IMR-90 (cell line): ENCODE measurements around the gene PC. TPM values are rescaled to one million over a fixed set of nuclear protein-coding genes. Genes with fewer than 3 reads are reported as not detected.

Experiments used
- ATAC-seq: fragments of 200-7000 bp; cut with Tn5 transposase; 2 replicates; pipeline ENCODE4 v1.9.1; 2020; ENCODE audit warnings: low read depth, mild to moderate bottlenecking, moderate library complexity
- BruUV-seq: library from RNA; stranded (reverse); fragments of 400-500 nt; replicated peaks from 2 replicates; lab custom pipeline; 2021; lab: Mats Ljungman, UMichigan
- CTCF ChIA-PET: fragments of 300-600 bp; formaldehyde crosslinking; extraction: SDS; loops from one replicate; lab custom pipeline; 2021; ENCODE audit warnings: antibody characterized with exemption; lab: Yijun Ruan, JAX
- POLR2A ChIA-PET: fragments of 300-600 bp; sonication (Branson Sonifier 250); formaldehyde crosslinking; loops from one replicate; lab custom pipeline; 2022; ENCODE audit warnings: antibody characterized with exemption; ENCODE audit not compliant: unreplicated experiment; lab: Charles Lee
- DNase-seq: peaks from one replicate; pipeline ENCODE4 v3.0.0; 2013
- H2AFZ ChIP-seq: replicated peaks from 2 replicates; pipeline ENCODE3; 2013; ENCODE audit warnings: low read length, mild to moderate bottlenecking; ENCODE audit not compliant: poor library complexity
- H2AK5ac ChIP-seq: 2 replicates; pipeline ENCODE4 v1.6.1; 2013; ENCODE audit warnings: low read depth, low read length, inconsistent platforms
- H2AK9ac ChIP-seq: replicated peaks from 2 replicates; pipeline ENCODE3; 2013; ENCODE audit warnings: mild to moderate bottlenecking, low read depth, low read length, moderate library complexity; ENCODE audit not compliant: poor library complexity
- H2BK120ac ChIP-seq: 2 replicates; pipeline ENCODE4 v1.6.1; 2013; ENCODE audit warnings: low read depth, low read length, inconsistent platforms
- H2BK15ac ChIP-seq: 3 replicates; pipeline ENCODE4 v1.6.1; 2013; ENCODE audit warnings: low read depth, low read length, inconsistent platforms
- H2BK20ac ChIP-seq: 2 replicates; pipeline ENCODE4 v1.6.1; 2013; ENCODE audit warnings: low read depth, mild to moderate bottlenecking, inconsistent platforms, low read length, moderate library complexity
- H2BK5ac ChIP-seq: 2 replicates; pipeline ENCODE4 v1.6.1; 2013; ENCODE audit warnings: mild to moderate bottlenecking, low read depth, low read length, inconsistent platforms; ENCODE audit not compliant: poor library complexity, severe bottlenecking
- H3K14ac ChIP-seq: replicated peaks from 2 replicates; pipeline ENCODE4 v1.6.1; 2013; ENCODE audit warnings: low read depth, low read length, inconsistent platforms
- H3K18ac ChIP-seq: 2 replicates; pipeline ENCODE4 v1.6.1; 2013; ENCODE audit warnings: low read depth, low read length, control low read depth
- H3K23ac ChIP-seq: 2 replicates; pipeline ENCODE4 v1.6.1; 2013; ENCODE audit warnings: low read depth, low read length, inconsistent platforms
- H3K27ac ChIP-seq: 2 replicates; pipeline ENCODE4 v1.5.1; 2013; ENCODE audit warnings: mild to moderate bottlenecking, control low read depth, low read length; ENCODE audit not compliant: insufficient read depth
- H3K27me3 ChIP-seq: 2 replicates; pipeline ENCODE4 v1.6.1; 2013; ENCODE audit warnings: low read length; ENCODE audit not compliant: control insufficient read depth, insufficient read depth
- H3K36me3 ChIP-seq: 2 replicates; pipeline ENCODE4 v1.6.1; 2013; ENCODE audit warnings: low read length, mixed read lengths; ENCODE audit not compliant: control insufficient read depth, insufficient read depth
- H3K4ac ChIP-seq: 2 replicates; pipeline ENCODE4 v1.6.1; 2013; ENCODE audit warnings: low read depth, low read length, inconsistent platforms
- H3K4me1 ChIP-seq: 2 replicates; pipeline ENCODE4 v1.6.1; 2013; ENCODE audit warnings: low read length, mixed read lengths; ENCODE audit not compliant: control insufficient read depth, insufficient read depth
- H3K4me2 ChIP-seq: 2 replicates; pipeline ENCODE4 v1.6.1; 2013; ENCODE audit warnings: low read depth, mild to moderate bottlenecking, control low read depth, low read length, moderate library complexity
- H3K4me3 ChIP-seq: 2 replicates; pipeline ENCODE4 v1.5.1; 2013; ENCODE audit warnings: low read depth, mild to moderate bottlenecking, control low read depth, low read length, moderate library complexity; ENCODE audit not compliant: insufficient read depth
- H3K56ac ChIP-seq: 2 replicates; pipeline ENCODE4 v1.6.1; 2013; ENCODE audit warnings: low read length, inconsistent platforms; ENCODE audit not compliant: insufficient read depth; ENCODE audit errors: extremely low read depth
- H3K79me1 ChIP-seq, 2 experiments: 2 replicates each; pipeline ENCODE4 v1.6.1; 2013; ENCODE audit warnings: low read length in 2 of 2, inconsistent platforms in 1 of 2, low read depth in 1 of 2
- H3K9ac ChIP-seq: 2 replicates; pipeline ENCODE4 v1.6.1; 2013; ENCODE audit warnings: low read depth, low read length, control low read depth
- H3K9me1 ChIP-seq: 2 replicates; pipeline ENCODE4 v1.6.1; 2013; ENCODE audit warnings: low read length, inconsistent platforms; ENCODE audit not compliant: insufficient read depth
- H3K9me3 ChIP-seq: 2 replicates; pipeline ENCODE4 v1.6.1; 2013; ENCODE audit warnings: low read length; ENCODE audit not compliant: control insufficient read depth, insufficient read depth
- H4K20me1 ChIP-seq: 2 replicates; pipeline ENCODE4 v1.6.1; 2013; ENCODE audit warnings: low read length, inconsistent platforms; ENCODE audit not compliant: insufficient read depth
- H4K5ac ChIP-seq: 2 replicates; pipeline ENCODE4 v1.6.1; 2013; ENCODE audit warnings: mild to moderate bottlenecking, low read depth, low read length, control low read depth
- H4K8ac ChIP-seq, 2 experiments: 2 replicates each; pipeline ENCODE4 v1.6.1; 2013; ENCODE audit warnings: low read depth in 2 of 2, low read length in 2 of 2, control low read depth in 1 of 2, inconsistent platforms in 1 of 2
- H4K91ac ChIP-seq: 2 replicates; pipeline ENCODE4 v1.6.1; 2013; ENCODE audit warnings: low read depth, low read length, inconsistent platforms; ENCODE audit not compliant: insufficient read depth
- CEBPB ChIP-seq: IDR thresholded peaks from 2 replicates; pipeline ENCODE4 v1.6.1; 2012; ENCODE audit warnings: low read depth, low read length, improper control_type of control experiment
- ELK1 ChIP-seq: fragments of 150-350 bp; IDR thresholded peaks from 2 replicates; pipeline ENCODE4 v1.6.1; 2016; ENCODE audit warnings: low read depth, mild to moderate bottlenecking, low read length, moderate library complexity, borderline replicate concordance
- FOS ChIP-seq: fragments of 150-350 bp; IDR thresholded peaks from 2 replicates; pipeline ENCODE4 v1.6.1; 2016; ENCODE audit warnings: low read depth, low read length
- MAFK ChIP-seq: IDR thresholded peaks from 2 replicates; pipeline ENCODE4 v1.6.1; 2012; ENCODE audit warnings: low read depth, low read length, improper control_type of control experiment
- MAZ ChIP-seq: IDR thresholded peaks from 2 replicates; pipeline ENCODE4 v1.6.1; 2012; ENCODE audit warnings: low read depth, mild to moderate bottlenecking, low read length, improper control_type of control experiment, moderate library complexity, borderline replicate concordance
- MXI1 ChIP-seq: IDR thresholded peaks from 2 replicates; pipeline ENCODE4 v1.6.1; 2012; ENCODE audit warnings: low read depth, mild to moderate bottlenecking, low read length, moderate library complexity, borderline replicate concordance
- RAD21 ChIP-seq: IDR thresholded peaks from 2 replicates; pipeline ENCODE4 v1.6.1; 2012; ENCODE audit warnings: low read length, improper control_type of control experiment
- RCOR1 ChIP-seq: IDR thresholded peaks from 2 replicates; pipeline ENCODE4 v1.6.1; 2012; ENCODE audit warnings: mild to moderate bottlenecking, low read length, improper control_type of control experiment; ENCODE audit not compliant: insufficient replicate concordance
- RFX5 ChIP-seq: IDR thresholded peaks from 2 replicates; pipeline ENCODE4 v1.8.0; 2012; ENCODE audit warnings: low read depth, mild to moderate bottlenecking, low read length, moderate library complexity
- SMC3 ChIP-seq: fragments of 150-350 bp; IDR thresholded peaks from 2 replicates; pipeline ENCODE4 v1.6.1; 2016; ENCODE audit warnings: low read depth, mild to moderate bottlenecking, antibody characterized with exemption, low read length, moderate library complexity
- USF2 ChIP-seq: fragments of 150-350 bp; IDR thresholded peaks from 2 replicates; pipeline ENCODE4 v1.6.1; 2017; ENCODE audit warnings: mild to moderate bottlenecking, antibody characterized with exemption, low read length, low read depth
- WGBS, 2 experiments: methylation state at CpG; one replicate each; pipeline versions ENCODE4 v1.1.5 to v1.1.7; 2013; ENCODE audit warnings: missing lambda C conversion rate in 2 of 2; ENCODE audit not compliant: insufficient read length in 1 of 2; ENCODE audit errors: extremely low coverage in 2 of 2; 5-methylcytosine and 5-hydroxymethylcytosine counted together
- dilution Hi-C: fragments of 300-500 bp; cut with HindIII; formaldehyde crosslinking; loops from one replicate; pipeline ENCODE4 v1.14.3; 2018; ENCODE audit warnings: low sequenced_read_pairs; ENCODE audit not compliant: unreplicated experiment
- in situ Hi-C: fragments of 300-500 bp; cut with MboI; formaldehyde crosslinking; loops from 3 replicates; pipeline ENCODE4 v1.14.3; 2019; ENCODE audit warnings: low sequenced_read_pairs, inconsistent platforms, mixed read lengths
- intact Hi-C: fragments of 100-400 bp; cut with micrococcal nuclease; formaldehyde crosslinking; loops from 2 replicates; pipeline ENCODE4 v1.10.0; 2022
- polyA plus RNA-seq, 3 experiments: library from polyadenylated mRNA; depleted of rRNA; stranded (reverse); fragments of >200 nt; gene quantifications; 2 replicates each; pipeline ENCODE4 v1.2.3, GENCODE V29; 2012; ENCODE audit warnings: low replicate concordance in 1 of 3
- total RNA-seq: library from RNA; depleted of rRNA; stranded (reverse); fragments of >200 nt; gene quantifications from 2 replicates; pipeline ENCODE4 v1.2.3, GENCODE V29; 2012

Gene PC
- total and polyA plus RNA-seq, 2 of the 4 experiments (the other 2 are of a cell fraction): 13.6 to 15.7 TPM

GRCh38 chr11:66891851-66892660 lies 66.1 kb downstream of the PC start (continued):
- no peak for TF ChIP-seq ELK1
- peak; percentile 99 for TF ChIP-seq FOS

- H3K4me1 ChIP-seq: peaks cover 16% of the 10 kb centered on the region
- peak overlapping the region; percentile 37; the same call in 1 of the 2 replicates for H2AK5ac ChIP-seq
- no peak overlapping the region for H3K9ac ChIP-seq
- H2BK20ac ChIP-seq: peak overlapping the region; percentile 43; the same call in 1 of the 2 replicates
- no peak overlapping the region for H3K27ac ChIP-seq
- no peak overlapping the region for H3K4ac ChIP-seq
- no peak for ATAC-seq
- 0 out of 3 replicates have a peak overlapping the region, but pooled peaks have one; percentile 8 for H2BK15ac ChIP-seq
- H3K79me1 ChIP-seq: peaks cover 5 to 11% of the 10 kb centered on the region in 2 experiments; a peak in 2 of 4 replicates
- no peaks in the 10 kb centered on the region for H3K27me3 ChIP-seq
- no peak overlapping the region for H3K56ac ChIP-seq
- no peak for DNase-seq
- H2AFZ ChIP-seq: no peak overlapping the region
- H2BK120ac ChIP-seq: no peak overlapping the region
- H4K20me1 ChIP-seq: no peaks in the 10 kb centered on the region
- no peaks in the 10 kb centered on the region for H3K9me3 ChIP-seq
- no TSS peak for BruUV-seq
- H3K4me3 ChIP-seq: no peak overlapping the region
- peak overlapping the region; percentile 48; the same call in 1 of the 2 replicates for H4K91ac ChIP-seq
- H4K8ac ChIP-seq: peak overlapping the region in 1 of 2 experiments; percentile 53; a peak in 1 of 4 replicates
- H3K23ac ChIP-seq: no peak overlapping the region; the same call in 1 of the 2 replicates
- WGBS, 2 experiments: 58% methylated on average over 2 of the region's 8 CpGs; no CpG with 5 or more reads in 1 of the 2 experiments
- no peak overlapping the region; the same call in 1 of the 2 replicates for H3K4me2 ChIP-seq
- no peak overlapping the region for H3K14ac ChIP-seq
- H3K36me3 ChIP-seq: peaks cover 2% of the 10 kb centered on the region; the same call in 1 of the 2 replicates
- peak overlapping the region; percentile 34; the same call in 1 of the 2 replicates for H3K18ac ChIP-seq
- ChIA-PET POLR2A (no interaction called here), CTCF (interaction anchor here (0.8 kb wide), 1 partner anchor 17 kb away, joined by 3 read pairs; no protein-coding TSS in a partner anchor)
- H3K9me1 ChIP-seq: peaks cover 9% of the 10 kb centered on the region
- peak overlapping the region; percentile 22; the same call in 1 of the 2 replicates for H4K5ac ChIP-seq
- H2BK5ac ChIP-seq: no peak overlapping the region
- intact Hi-C loops: no loop called here
- in situ Hi-C loops: no loop called here
- dilution Hi-C loops: no loop called here
- H2AK9ac ChIP-seq: no peak overlapping the region
- no peak for TF ChIP-seq MXI1
- no peak for TF ChIP-seq MAZ
- no peak for TF ChIP-seq CEBPB
- no peak for TF ChIP-seq RCOR1
- no peak for TF ChIP-seq USF2
- no peak for TF ChIP-seq RFX5
- no peak for TF ChIP-seq RAD21
- TF ChIP-seq ELK1: no peak
- TF ChIP-seq MAFK: no peak
- no peak for TF ChIP-seq SMC3
These were observed 68.2 kb downstream of the PC start for GRCh38 chr11:66889960-66890359.
